Panc1 (cell line): ENCODE results near the gene SPTLC2. TPM values are rescaled to one million over a fixed set of nuclear protein-coding genes. Genes with fewer than 3 reads are reported as not detected.

Experiments
- ATAC-seq: fragments of 200-7000 bp; cut with Tn5 transposase; 2 replicates; pipeline ENCODE4 v1.9.1; 2020; ENCODE audit warnings: mild to moderate bottlenecking, moderate library complexity
- BruUV-seq: library from RNA; stranded (reverse); fragments of 400-500 nt; replicated peaks from 2 replicates; lab custom pipeline; 2021; lab: Mats Ljungman, UMichigan
- CTCF ChIA-PET: fragments of 300-600 bp; sonication (Branson Sonifier 250); formaldehyde crosslinking; loops from one replicate; lab custom pipeline; 2022; ENCODE audit warnings: antibody characterized with exemption; lab: Charles Lee
- POLR2A ChIA-PET: fragments of 300-600 bp; sonication (Branson Sonifier 250); formaldehyde crosslinking; loops from one replicate; lab custom pipeline; 2022; ENCODE audit warnings: antibody characterized with exemption; lab: Charles Lee
- DNase-seq: peaks from one replicate; pipeline ENCODE4 v3.0.0-alpha.2; 2010; ENCODE audit warnings: low read depth, low spot score
- H3K27ac ChIP-seq: 2 replicates; pipeline ENCODE4 v1.5.1; 2011; ENCODE audit warnings: mild to moderate bottlenecking, low read length, inconsistent platforms
- H3K27me3 ChIP-seq: fragments of 200-500 bp; sonication (Bioruptor generic); 2 replicates; pipeline ENCODE4 v1.6.0; 2014; ENCODE audit warnings: low read length, inconsistent platforms; ENCODE audit not compliant: control insufficient read depth, insufficient read depth
- H3K36me3 ChIP-seq: fragments of 200-500 bp; sonication (Bioruptor generic); 2 replicates; pipeline ENCODE4 v1.5.1; 2014; ENCODE audit warnings: inconsistent platforms, mild to moderate bottlenecking, low read length, moderate library complexity; ENCODE audit not compliant: control insufficient read depth, insufficient read depth
- H3K4me1 ChIP-seq: 2 replicates; pipeline ENCODE4 v1.5.1; 2011; ENCODE audit warnings: inconsistent platforms, mild to moderate bottlenecking, low read length, moderate library complexity; ENCODE audit not compliant: control insufficient read depth, insufficient read depth
- H3K4me3 ChIP-seq, 2 experiments: 2 replicates each; pipeline ENCODE4 v1.5.1; 2011 to 2012; ENCODE audit warnings: low read depth in 2 of 2, low read length in 2 of 2, mild to moderate bottlenecking in 2 of 2, inconsistent platforms in 1 of 2, moderate library complexity in 1 of 2
- H3K9me3 ChIP-seq: fragments of 200-500 bp; sonication (Bioruptor generic); 2 replicates; pipeline ENCODE4 v1.5.1; 2014; ENCODE audit warnings: low read depth, mild to moderate bottlenecking, inconsistent platforms, low read length, moderate library complexity; ENCODE audit not compliant: control insufficient read depth, insufficient read depth
- POLR2AphosphoS5 ChIP-seq: IDR thresholded peaks from 2 replicates; pipeline ENCODE4 v1.6.1; 2012; ENCODE audit warnings: mild to moderate bottlenecking, low read depth, low read length, moderate library complexity
- SIN3A ChIP-seq: IDR thresholded peaks from 2 replicates; pipeline ENCODE4 v1.6.1; 2012; ENCODE audit warnings: low read depth, mild to moderate bottlenecking, low read length, moderate library complexity, borderline replicate concordance; ENCODE audit not compliant: insufficient read depth
- TCF7L2 ChIP-seq: IDR thresholded peaks from 2 replicates; pipeline ENCODE4 v1.6.1; 2011; ENCODE audit warnings: mild to moderate bottlenecking, low read depth, low read length, inconsistent platforms
- in situ Hi-C: cut with HindIII; loops from 2 replicates; pipeline ENCODE4 v1.10.0; 2016; ENCODE audit warnings: low sequenced_read_pairs, low pct_unique_long_range_greater_than_20kb
- intact Hi-C: fragments of 100-400 bp; cut with micrococcal nuclease; formaldehyde crosslinking; loops from one replicate; pipeline ENCODE4 v1.10.0; 2022; ENCODE audit not compliant: unreplicated experiment
- total RNA-seq: library from RNA; stranded (reverse); gene quantifications from one replicate; pipeline ENCODE4 v1.2.1, GENCODE V29; 2021; ENCODE audit not compliant: unreplicated experiment
- TF ChIP-seq, protein P1 (sequence below), 2 experiments: IDR thresholded peaks; 2 replicates each; pipeline ENCODE4 v1.6.1; 2011 to 2012; ENCODE audit warnings: low read depth in 2 of 2, control low read depth in 1 of 2, low read length in 1 of 2, mild to moderate bottlenecking in 1 of 2, moderate library complexity in 1 of 2; ENCODE audit not compliant: insufficient read depth in 1 of 2
- TF ChIP-seq, protein P2 (sequence below): fragments of 450-650 bp; IDR thresholded peaks from 2 replicates; pipeline ENCODE4 v1.5.1; 2017; ENCODE audit warnings: mild to moderate bottlenecking

SPTLC2 gene
- total RNA-seq, 1 experiment from 2014 or later = 21.0 TPM

DNA sequence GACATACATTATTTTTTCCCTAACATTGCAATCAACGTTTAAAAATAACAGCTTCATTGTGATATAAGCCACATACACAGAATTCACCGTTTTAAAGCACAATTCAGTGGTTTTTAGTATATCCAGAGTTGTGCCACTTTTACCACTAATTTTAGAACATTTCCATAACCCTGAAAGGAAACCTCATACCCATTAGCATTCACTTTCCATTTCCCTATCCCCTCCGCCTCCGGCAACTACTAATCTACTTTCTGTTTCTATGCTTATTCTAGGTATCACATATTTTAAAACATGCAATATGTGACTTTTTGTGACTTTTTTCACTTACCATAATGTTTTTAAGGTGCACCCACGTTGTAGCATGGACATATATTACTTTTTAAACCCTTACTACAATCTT, 62.2 kb downstream of the SPTLC2 start:
- CTCF ChIA-PET = interaction anchor here (0.5 to 0.6 kb wide), 2 partner anchors 100 to 682 kb away, joined by 3 to 4 read pairs; no protein-coding TSS in a partner anchor
- no TSS peak for BruUV-seq
- in situ Hi-C loops = no loop called here

DNA sequence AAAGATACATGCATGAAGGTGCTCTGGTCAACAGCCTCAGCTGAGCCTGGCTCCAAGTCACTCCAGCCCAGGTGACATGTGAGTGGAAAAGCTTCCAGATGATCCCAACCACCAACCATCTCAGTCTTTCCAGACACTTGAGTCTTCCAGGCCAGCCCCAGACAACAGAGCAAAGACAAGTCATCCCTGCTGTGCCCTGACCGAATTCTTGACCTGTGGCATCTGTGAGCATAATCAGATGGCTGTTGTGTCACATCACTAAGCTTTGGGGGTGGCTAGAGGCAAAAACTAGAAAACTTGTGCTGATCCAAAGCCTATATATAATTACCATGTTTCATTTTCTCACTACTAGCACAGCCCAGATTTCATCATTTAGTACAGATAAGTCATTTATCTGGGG, 67.0 kb downstream of the SPTLC2 start:
- ATAC-seq (no peak), DNase-seq (no peak)
- Histone ChIP-seq H3K9me3 (no peaks in the 10 kb centered on the region), H3K4me1 (no peaks in the 10 kb centered on the region), H3K36me3 (peaks cover 5% of the 10 kb centered on the region), H3K27ac (no peak overlapping the region), H3K4me3 (no peak overlapping the region), H3K27me3 (no peaks in the 10 kb centered on the region)
- CTCF ChIA-PET = no interaction called here
- POLR2A ChIA-PET = no interaction called here
- TF ChIP-seq, protein P1, sequence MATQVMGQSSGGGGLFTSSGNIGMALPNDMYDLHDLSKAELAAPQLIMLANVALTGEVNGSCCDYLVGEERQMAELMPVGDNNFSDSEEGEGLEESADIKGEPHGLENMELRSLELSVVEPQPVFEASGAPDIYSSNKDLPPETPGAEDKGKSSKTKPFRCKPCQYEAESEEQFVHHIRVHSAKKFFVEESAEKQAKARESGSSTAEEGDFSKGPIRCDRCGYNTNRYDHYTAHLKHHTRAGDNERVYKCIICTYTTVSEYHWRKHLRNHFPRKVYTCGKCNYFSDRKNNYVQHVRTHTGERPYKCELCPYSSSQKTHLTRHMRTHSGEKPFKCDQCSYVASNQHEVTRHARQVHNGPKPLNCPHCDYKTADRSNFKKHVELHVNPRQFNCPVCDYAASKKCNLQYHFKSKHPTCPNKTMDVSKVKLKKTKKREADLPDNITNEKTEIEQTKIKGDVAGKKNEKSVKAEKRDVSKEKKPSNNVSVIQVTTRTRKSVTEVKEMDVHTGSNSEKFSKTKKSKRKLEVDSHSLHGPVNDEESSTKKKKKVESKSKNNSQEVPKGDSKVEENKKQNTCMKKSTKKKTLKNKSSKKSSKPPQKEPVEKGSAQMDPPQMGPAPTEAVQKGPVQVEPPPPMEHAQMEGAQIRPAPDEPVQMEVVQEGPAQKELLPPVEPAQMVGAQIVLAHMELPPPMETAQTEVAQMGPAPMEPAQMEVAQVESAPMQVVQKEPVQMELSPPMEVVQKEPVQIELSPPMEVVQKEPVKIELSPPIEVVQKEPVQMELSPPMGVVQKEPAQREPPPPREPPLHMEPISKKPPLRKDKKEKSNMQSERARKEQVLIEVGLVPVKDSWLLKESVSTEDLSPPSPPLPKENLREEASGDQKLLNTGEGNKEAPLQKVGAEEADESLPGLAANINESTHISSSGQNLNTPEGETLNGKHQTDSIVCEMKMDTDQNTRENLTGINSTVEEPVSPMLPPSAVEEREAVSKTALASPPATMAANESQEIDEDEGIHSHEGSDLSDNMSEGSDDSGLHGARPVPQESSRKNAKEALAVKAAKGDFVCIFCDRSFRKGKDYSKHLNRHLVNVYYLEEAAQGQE (IDR thresholded peaks at IDR 0.05; ENCODE audit: insufficient read depth in 1 of 2, low read depth in 2 of 2, low read length in 1 of 2) = no peak
- no peak for TF ChIP-seq SIN3A
- no peak for TF ChIP-seq POLR2AphosphoS5
- TF ChIP-seq TCF7L2 = no peak
- TF ChIP-seq, protein P2, sequence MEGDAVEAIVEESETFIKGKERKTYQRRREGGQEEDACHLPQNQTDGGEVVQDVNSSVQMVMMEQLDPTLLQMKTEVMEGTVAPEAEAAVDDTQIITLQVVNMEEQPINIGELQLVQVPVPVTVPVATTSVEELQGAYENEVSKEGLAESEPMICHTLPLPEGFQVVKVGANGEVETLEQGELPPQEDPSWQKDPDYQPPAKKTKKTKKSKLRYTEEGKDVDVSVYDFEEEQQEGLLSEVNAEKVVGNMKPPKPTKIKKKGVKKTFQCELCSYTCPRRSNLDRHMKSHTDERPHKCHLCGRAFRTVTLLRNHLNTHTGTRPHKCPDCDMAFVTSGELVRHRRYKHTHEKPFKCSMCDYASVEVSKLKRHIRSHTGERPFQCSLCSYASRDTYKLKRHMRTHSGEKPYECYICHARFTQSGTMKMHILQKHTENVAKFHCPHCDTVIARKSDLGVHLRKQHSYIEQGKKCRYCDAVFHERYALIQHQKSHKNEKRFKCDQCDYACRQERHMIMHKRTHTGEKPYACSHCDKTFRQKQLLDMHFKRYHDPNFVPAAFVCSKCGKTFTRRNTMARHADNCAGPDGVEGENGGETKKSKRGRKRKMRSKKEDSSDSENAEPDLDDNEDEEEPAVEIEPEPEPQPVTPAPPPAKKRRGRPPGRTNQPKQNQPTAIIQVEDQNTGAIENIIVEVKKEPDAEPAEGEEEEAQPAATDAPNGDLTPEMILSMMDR = no peak
- in situ Hi-C loops (no loop called here), intact Hi-C loops (loop anchor here (10.0 kb wide), 1 partner anchor 85 kb away; no protein-coding TSS in a partner anchor)
- BruUV-seq = no TSS peak

More for the DNA sequence above, 62.2 kb downstream of the SPTLC2 start:
- H3K4me3 ChIP-seq = no peak overlapping the region
- ATAC-seq (no peak), DNase-seq (no peak)
- no peak for TF ChIP-seq TCF7L2
- TF ChIP-seq, protein P1 (IDR thresholded peaks at IDR 0.05; ENCODE audit: insufficient read depth in 1 of 2, low read depth in 2 of 2, low read length in 1 of 2) = no peak
- TF ChIP-seq POLR2AphosphoS5 = no peak
- TF ChIP-seq, protein P2 = no peak
- no peak for TF ChIP-seq SIN3A
- no peaks in the 10 kb centered on the region for H3K27me3 ChIP-seq
- H3K9me3 ChIP-seq = no peaks in the 10 kb centered on the region
- POLR2A ChIA-PET = interaction anchor here (0.6 kb wide), 1 partner anchor 82 kb away, joined by 3 read pairs; no protein-coding TSS in a partner anchor
- intact Hi-C loops = loop anchor here (10.0 kb wide), 1 partner anchor 229 kb away; the partner anchor contains the start of genes GSTZ1 and POMT2
- no peaks in the 10 kb centered on the region; the same call in 1 of the 2 replicates for H3K36me3 ChIP-seq
- no peak overlapping the region for H3K27ac ChIP-seq
- no peaks in the 10 kb centered on the region for H3K4me1 ChIP-seq
